HEK293 (cell line): Measurements from ENCODE around the gene LYSMD3.

Experiments used
- CTCF ChIP-seq: fragments of 450-650 bp; formaldehyde crosslinking; IDR thresholded peaks from 2 replicates; pipeline ENCODE4 v1.5.1; 2016; ENCODE audit warnings: missing biosample characterization, missing genetic modification characterization
- HOXA7 ChIP-seq: sonication (generic); formaldehyde crosslinking; IDR thresholded peaks from 2 replicates; pipeline ENCODE4 v1.8.1; 2022; ENCODE audit warnings: missing genetic modification reagents, borderline replicate concordance
- SCRT2 ChIP-seq: fragments of 450-650 bp; formaldehyde crosslinking; IDR thresholded peaks from 2 replicates; pipeline ENCODE4 v1.5.1; 2016; ENCODE audit warnings: missing biosample characterization, missing genetic modification characterization
- SETDB1 ChIP-seq: IDR thresholded peaks from one replicate; pipeline ENCODE4 v1.6.1; 2017; ENCODE audit warnings: mild to moderate bottlenecking, low read length, moderate library complexity, mixed read lengths; ENCODE audit not compliant: insufficient read length
- ZNF416 ChIP-seq: fragments of 450-650 bp; formaldehyde crosslinking; IDR thresholded peaks from 2 replicates; pipeline ENCODE4 v1.5.1; 2016; ENCODE audit warnings: missing biosample characterization, missing genetic modification characterization

- TF ChIP-seq CTCF (tag by site-specific recombination) (no peak), ZNF416 (tag by site-specific recombination) (no peak), HOXA7 (CRISPR knock-in tag) (no peak), SCRT2 (no peak), SETDB1 (no peak)
These were observed 16.1 kb upstream of the LYSMD3 start for GRCh38 chr5:90545511-90545910.
